Activated CD8-positive, alpha-beta memory T cell treated with anti-CD3 and anti-CD28 coated beads, Interleukin-2, amount 10 ng/mL, durations not matched to agents 7 days and 5 days (primary cell): Measurements from ENCODE around the gene KCNK13. TPM values are rescaled to one million over a fixed set of nuclear protein-coding genes. Genes with fewer than 3 reads are reported as not detected.
"Not testable (repeated sequence)": the region's sequence is repeated elsewhere in the genome, so short reads cannot be mapped to it uniquely, and the experiment has no call there.

Experiments used
- ATAC-seq: fragments of 150-1000 bp; cut with Tn5 transposase; one replicate; pipeline ENCODE4 v1.10.0; 2021; ENCODE audit warnings: moderate library complexity
- CTCF ChIA-PET: fragments of 350-600 bp; sonication (Branson Sonifier 250); formaldehyde crosslinking; loops from one replicate; lab custom pipeline; 2021; ENCODE audit warnings: antibody characterized with exemption; lab: Charles Lee
- DNase-seq: peaks from one replicate; pipeline ENCODE4 v3.0.0-alpha.2; 2020
- H3K27ac Mint-ChIP-seq: one replicate; pipeline ENCODE4 v1.8.0; 2021; ENCODE audit warnings: mild to moderate bottlenecking, mixed read lengths
- H3K27me3 Mint-ChIP-seq: one replicate; pipeline ENCODE4 v1.8.0; 2021; ENCODE audit warnings: mixed read lengths
- H3K36me3 Mint-ChIP-seq: one replicate; pipeline ENCODE4 v1.8.0; 2021; ENCODE audit warnings: mild to moderate bottlenecking, mixed read lengths
- H3K4me1 Mint-ChIP-seq: one replicate; pipeline ENCODE4 v1.8.0; 2021; ENCODE audit warnings: mixed read lengths
- H3K4me3 Mint-ChIP-seq: one replicate; pipeline ENCODE4 v1.8.0; 2021; ENCODE audit warnings: mild to moderate bottlenecking, moderate library complexity, mixed read lengths
- H3K9me3 Mint-ChIP-seq: one replicate; pipeline ENCODE4 v1.8.0; 2022; ENCODE audit warnings: low read depth, mixed read lengths
- total RNA-seq, 2 experiments: library from RNA; stranded (reverse); gene quantifications; one replicate each; pipeline ENCODE4 v1.2.3, GENCODE V29; 2021

The KCNK13 gene
- total RNA-seq, 2 experiments from 2014 or later = 0.21 to 0.23 TPM

- Mint-ChIP-seq H3K27me3 (peaks cover 67% of the 10 kb centered on the region), H3K4me3 (no peak overlapping the region), H3K9me3 (no peaks in the 10 kb centered on the region), H3K36me3 (no peaks in the 10 kb centered on the region), H3K4me1 (no peaks in the 10 kb centered on the region), H3K27ac (no peak overlapping the region)
- CTCF ChIA-PET = no interaction called here
- DNase-seq = no peak
- ATAC-seq = no peak
Measured at GRCh38 chr14:90079576-90079975, 17.8 kb downstream of the KCNK13 start.

DNA sequence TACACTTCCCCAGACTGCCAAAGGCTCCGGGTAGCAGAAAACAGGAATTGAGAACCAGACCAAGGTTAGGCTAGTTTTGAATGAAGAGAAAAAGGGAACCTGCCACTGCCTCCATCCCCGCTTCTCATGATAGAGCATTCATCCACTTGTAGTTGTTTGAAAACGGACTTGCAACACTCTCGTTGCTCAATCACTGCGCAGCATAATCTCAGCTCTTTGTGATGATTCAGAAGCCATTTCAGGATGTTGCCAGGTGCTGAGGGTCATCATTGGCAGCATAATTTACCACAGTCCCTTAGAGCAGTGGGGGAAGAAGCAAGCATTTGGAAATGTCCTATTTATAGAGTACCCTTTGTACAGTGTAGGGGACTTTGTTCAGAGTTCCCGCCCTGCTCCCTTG lies 25.6 kb downstream of the KCNK13 start:
- no peaks in the 10 kb centered on the region for H3K4me1 Mint-ChIP-seq
- no peaks in the 10 kb centered on the region for H3K9me3 Mint-ChIP-seq
- CTCF ChIA-PET = no interaction called here
- no peak overlapping the region for H3K27ac Mint-ChIP-seq
- ATAC-seq (no peak), DNase-seq (no peak)
- H3K27me3 Mint-ChIP-seq = peaks cover 40% of the 10 kb centered on the region
- H3K4me3 Mint-ChIP-seq = no peak overlapping the region
- peaks cover 2% of the 10 kb centered on the region for H3K36me3 Mint-ChIP-seq

DNA sequence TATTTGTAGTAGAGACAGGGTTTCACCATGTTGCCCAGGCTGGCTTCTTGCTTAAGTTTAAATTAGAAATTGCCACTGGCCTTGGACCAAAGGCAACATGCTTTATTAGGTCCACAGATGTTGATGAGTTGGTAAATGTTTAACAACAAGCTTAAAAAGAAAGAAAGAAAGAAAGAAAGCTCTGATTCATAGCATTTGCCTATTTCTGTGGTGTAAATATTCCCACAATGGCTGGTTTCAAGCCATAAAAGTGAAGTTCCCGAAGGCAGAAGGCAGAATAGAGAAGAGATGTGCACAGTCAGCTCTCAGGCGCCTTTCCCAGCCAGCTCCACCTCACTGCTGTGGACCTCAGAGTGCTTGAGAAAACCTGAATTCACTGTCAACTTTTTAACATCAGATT lies 26.4 kb downstream of the KCNK13 start:
- CTCF ChIA-PET = no interaction called here
- Mint-ChIP-seq H3K9me3 (peaks cover under 1% of the 10 kb centered on the region), H3K27ac (no peak overlapping the region), H3K27me3 (peaks cover 32% of the 10 kb centered on the region), H3K4me3 (no peak overlapping the region), H3K36me3 (peaks cover 2% of the 10 kb centered on the region), H3K4me1 (peaks cover 3% of the 10 kb centered on the region)
- no peak for ATAC-seq
- DNase-seq = no peak

- Mint-ChIP-seq H3K4me1 (peaks cover 14% of the 10 kb centered on the region), H3K27me3 (peaks cover 21% of the 10 kb centered on the region)
- H3K27ac Mint-ChIP-seq, H3K9me3 Mint-ChIP-seq, H3K4me3 Mint-ChIP-seq, DNase-seq, H3K36me3 Mint-ChIP-seq, CTCF ChIA-PET, ATAC-seq: not testable (repeated sequence)
Measured at GRCh38 chr14:90089486-90089885, 27.7 kb downstream of the KCNK13 start.

DNA sequence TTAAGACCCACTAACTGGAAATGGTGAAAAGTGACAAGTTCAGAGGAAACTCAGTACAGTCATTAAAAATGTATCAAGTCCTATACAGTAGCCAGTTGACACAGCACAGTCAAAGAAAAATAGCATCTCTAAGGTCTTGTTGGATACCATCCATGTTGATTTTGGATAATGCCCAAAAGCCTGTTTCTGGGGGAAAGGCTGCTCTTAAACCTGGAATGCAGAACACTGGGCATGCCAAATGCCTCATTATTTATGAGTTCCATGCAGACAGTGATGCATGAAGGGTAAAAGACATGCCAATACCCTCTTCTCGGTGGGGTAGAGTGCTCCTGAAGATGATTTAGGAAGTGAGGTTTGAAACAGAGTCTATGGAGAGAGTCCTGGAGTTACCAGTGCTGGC lies 29.6 kb downstream of the KCNK13 start:
- CTCF ChIA-PET = interaction anchor here (0.7 kb wide), 1 partner anchor 493 kb away, joined by 3 read pairs; no protein-coding TSS in a partner anchor
- Mint-ChIP-seq H3K4me1 (peaks cover 14% of the 10 kb centered on the region), H3K36me3 (peaks cover 3% of the 10 kb centered on the region), H3K4me3 (no peak overlapping the region), H3K9me3 (peaks cover 3% of the 10 kb centered on the region), H3K27me3 (peaks cover 17% of the 10 kb centered on the region), H3K27ac (no peak overlapping the region)
- ATAC-seq (no peak), DNase-seq (no peak)

GRCh38 chr14:90093942-90094595 lies 32.3 kb downstream of the KCNK13 start:
- peaks cover 8% of the 10 kb centered on the region for H3K27me3 Mint-ChIP-seq
- H3K4me3 Mint-ChIP-seq = no peak overlapping the region
- CTCF ChIA-PET = no interaction called here
- peaks cover 3% of the 10 kb centered on the region for H3K9me3 Mint-ChIP-seq
- DNase-seq (no peak), ATAC-seq (peak; percentile 80)
- H3K4me1 Mint-ChIP-seq = peaks cover 14% of the 10 kb centered on the region
- H3K27ac Mint-ChIP-seq = peak overlapping the region; percentile 69
- peaks cover 3% of the 10 kb centered on the region for H3K36me3 Mint-ChIP-seq

DNA sequence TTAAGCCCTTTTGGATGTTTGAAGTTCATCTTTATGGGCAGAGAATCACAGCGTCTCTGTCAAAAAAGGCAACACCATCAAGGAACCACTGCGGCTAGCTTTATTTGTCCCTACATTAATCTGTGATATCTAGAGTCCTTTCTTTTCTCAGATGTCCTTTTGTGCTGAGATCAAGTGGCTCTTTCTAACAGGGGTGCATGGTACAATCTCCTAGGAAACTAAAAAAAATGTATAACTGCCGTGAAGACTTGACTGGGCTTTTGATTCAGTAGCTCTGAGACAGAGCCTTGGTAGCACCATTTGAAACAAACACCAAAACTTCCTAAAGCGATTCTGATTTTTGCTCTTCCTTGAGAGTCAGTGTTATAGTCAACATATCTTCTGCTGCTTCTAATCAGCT lies 33.3 kb downstream of the KCNK13 start:
- H3K36me3 Mint-ChIP-seq = peaks cover 3% of the 10 kb centered on the region
- DNase-seq = no peak
- H3K9me3 Mint-ChIP-seq = peaks cover 3% of the 10 kb centered on the region
- CTCF ChIA-PET = no interaction called here
- ATAC-seq = no peak
- H3K4me3 Mint-ChIP-seq = no peak overlapping the region
- peaks cover 14% of the 10 kb centered on the region for H3K4me1 Mint-ChIP-seq
- H3K27me3 Mint-ChIP-seq = peaks cover 3% of the 10 kb centered on the region
- no peak overlapping the region for H3K27ac Mint-ChIP-seq

- no peak for DNase-seq
- CTCF ChIA-PET = interaction anchor here (0.6 to 1.1 kb wide), 2 partner anchors 139 to 535 kb away, joined by 3 read pairs; no protein-coding TSS in a partner anchor
- peaks cover 1% of the 10 kb centered on the region for H3K27me3 Mint-ChIP-seq
- H3K36me3 Mint-ChIP-seq = peaks cover 2% of the 10 kb centered on the region
- peaks cover 14% of the 10 kb centered on the region for H3K4me1 Mint-ChIP-seq
- H3K27ac Mint-ChIP-seq = no peak overlapping the region
- ATAC-seq = no peak
- no peak overlapping the region for H3K4me3 Mint-ChIP-seq
- peaks cover 3% of the 10 kb centered on the region for H3K9me3 Mint-ChIP-seq
Measured at GRCh38 chr14:90096566-90096965, 34.8 kb downstream of the KCNK13 start.

DNA sequence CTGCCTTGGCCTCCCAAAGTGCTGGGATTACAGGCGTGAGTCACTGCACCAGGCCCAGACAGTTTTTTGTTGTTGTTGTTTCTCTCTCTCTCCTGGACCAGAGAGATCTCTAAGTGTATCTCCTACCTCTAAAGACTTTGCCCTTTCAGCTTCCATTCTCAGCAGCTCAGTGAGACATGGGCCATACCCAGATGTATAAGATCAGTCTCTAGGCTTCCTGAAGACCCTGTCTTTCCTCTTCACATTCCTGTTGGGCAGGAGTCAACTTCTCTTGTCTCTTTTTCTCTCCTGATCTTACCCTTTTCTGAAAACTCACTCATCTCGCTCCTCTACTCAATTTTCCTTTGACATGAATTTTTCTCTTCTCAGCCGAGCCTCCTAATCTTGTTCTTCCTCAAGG lies 42.0 kb downstream of the KCNK13 start:
- CTCF ChIA-PET = no interaction called here
- Mint-ChIP-seq H3K27ac (no peak overlapping the region), H3K36me3 (no peaks in the 10 kb centered on the region)

GRCh38 chr14:90105756-90106155 lies 44.0 kb downstream of the KCNK13 start:
- Mint-ChIP-seq H3K27ac (no peak overlapping the region), H3K9me3 (no peaks in the 10 kb centered on the region), H3K4me1 (no peaks in the 10 kb centered on the region), H3K27me3 (peaks cover 6% of the 10 kb centered on the region), H3K4me3 (no peak overlapping the region), H3K36me3 (no peaks in the 10 kb centered on the region)
- DNase-seq (no peak), ATAC-seq (no peak)
- CTCF ChIA-PET = no interaction called here

More for the DNA sequence above, 42.0 kb downstream of the KCNK13 start:
- peaks cover 6% of the 10 kb centered on the region for H3K27me3 Mint-ChIP-seq
- DNase-seq (no peak), ATAC-seq (no peak)
- no peak overlapping the region for H3K4me3 Mint-ChIP-seq
- H3K4me1 Mint-ChIP-seq = no peaks in the 10 kb centered on the region
- no peaks in the 10 kb centered on the region for H3K9me3 Mint-ChIP-seq

GRCh38 chr14:90107789-90108188 lies 46.0 kb downstream of the KCNK13 start:
- Mint-ChIP-seq H3K36me3 (no peaks in the 10 kb centered on the region), H3K4me3 (no peak overlapping the region), H3K27ac (no peak overlapping the region), H3K4me1 (no peaks in the 10 kb centered on the region), H3K9me3 (no peaks in the 10 kb centered on the region), H3K27me3 (peaks cover 13% of the 10 kb centered on the region)
- ATAC-seq (no peak), DNase-seq (no peak)
- CTCF ChIA-PET = no interaction called here

- CTCF ChIA-PET = no interaction called here
- Mint-ChIP-seq H3K4me3 (no peak overlapping the region), H3K4me1 (no peaks in the 10 kb centered on the region), H3K27me3 (peaks cover 19% of the 10 kb centered on the region), H3K9me3 (no peaks in the 10 kb centered on the region), H3K27ac (no peak overlapping the region), H3K36me3 (no peaks in the 10 kb centered on the region)
- DNase-seq = no peak
- no peak for ATAC-seq
Measured at GRCh38 chr14:90109858-90110257, 48.1 kb downstream of the KCNK13 start.

DNA sequence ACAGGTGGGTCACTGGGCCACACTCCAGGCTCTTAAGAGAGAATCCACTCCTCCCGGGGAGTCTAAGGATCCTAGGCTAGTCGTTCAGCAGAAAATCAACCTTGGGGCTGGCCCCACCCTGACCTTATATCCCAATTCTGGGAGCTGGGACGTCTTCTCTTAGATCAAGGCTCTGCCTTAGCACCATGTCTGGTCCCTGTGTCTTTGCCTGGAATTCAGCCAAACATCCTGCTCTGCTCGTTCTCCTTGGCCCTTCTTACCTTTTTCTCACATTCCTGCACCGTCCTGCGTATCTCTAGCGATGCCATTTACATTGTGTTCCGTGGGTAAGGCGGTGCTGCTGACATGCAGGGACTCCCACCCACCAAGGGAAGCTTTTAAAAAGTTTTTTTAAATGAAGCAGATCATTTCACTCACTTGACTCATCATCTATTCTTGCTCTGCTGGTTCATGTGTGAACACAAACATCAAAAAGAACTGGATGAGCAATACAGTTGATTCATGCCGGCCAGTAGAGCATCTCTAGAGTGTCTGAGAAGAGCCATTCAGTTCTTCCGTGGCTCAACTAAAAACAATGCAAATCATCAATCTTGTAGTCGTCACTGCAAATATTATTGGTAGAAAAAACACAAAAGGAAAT lies 50.2 kb downstream of the KCNK13 start:
- ATAC-seq (no peak), DNase-seq (no peak)
- no peaks in the 10 kb centered on the region for H3K9me3 Mint-ChIP-seq
- H3K36me3 Mint-ChIP-seq = no peaks in the 10 kb centered on the region
- H3K27me3 Mint-ChIP-seq = peaks cover 29% of the 10 kb centered on the region
- no peak overlapping the region for H3K4me3 Mint-ChIP-seq
- H3K4me1 Mint-ChIP-seq = no peaks in the 10 kb centered on the region
- CTCF ChIA-PET = no interaction called here
- no peak overlapping the region for H3K27ac Mint-ChIP-seq

DNA sequence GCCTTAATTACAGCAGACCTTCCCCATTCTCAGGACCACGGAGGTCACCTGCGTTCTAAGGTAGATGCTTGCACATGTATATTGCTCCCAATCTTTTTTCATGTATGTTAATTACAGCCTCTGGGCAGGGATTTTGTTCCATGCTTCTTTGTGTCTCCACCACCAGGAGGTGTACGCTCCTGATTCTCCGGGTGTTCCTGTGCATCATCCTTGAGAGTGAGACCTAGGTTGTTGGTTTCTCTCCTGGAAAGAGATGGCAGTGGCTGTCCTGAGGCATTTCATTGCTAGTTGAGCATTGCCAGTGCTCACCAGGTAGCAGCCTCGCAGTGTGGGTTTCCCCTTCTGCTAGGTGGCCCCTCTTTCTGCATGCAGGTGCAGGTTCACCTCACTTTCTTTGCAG lies 52.8 kb downstream of the KCNK13 start:
- H3K27me3 Mint-ChIP-seq = peaks cover 37% of the 10 kb centered on the region
- DNase-seq (no peak), ATAC-seq (no peak)
- H3K4me3 Mint-ChIP-seq = no peak overlapping the region
- no peaks in the 10 kb centered on the region for H3K9me3 Mint-ChIP-seq
- H3K27ac Mint-ChIP-seq = no peak overlapping the region
- H3K36me3 Mint-ChIP-seq = no peaks in the 10 kb centered on the region
- CTCF ChIA-PET = no interaction called here
- no peaks in the 10 kb centered on the region for H3K4me1 Mint-ChIP-seq
